IMR-90 (cell line): Measurements from ENCODE around the gene ACTRT2.

Experiments used
- CEBPB ChIP-seq: IDR thresholded peaks from 2 replicates; pipeline ENCODE4 v1.6.1; 2012; ENCODE audit warnings: low read depth, low read length, improper control_type of control experiment
- CHD1 ChIP-seq: IDR thresholded peaks from 2 replicates; pipeline ENCODE4 v1.6.1; 2012; ENCODE audit warnings: low read depth, low read length, improper control_type of control experiment
- FOS ChIP-seq: fragments of 150-350 bp; IDR thresholded peaks from 2 replicates; pipeline ENCODE4 v1.6.1; 2016; ENCODE audit warnings: low read depth, low read length
- MXI1 ChIP-seq: IDR thresholded peaks from 2 replicates; pipeline ENCODE4 v1.6.1; 2012; ENCODE audit warnings: low read depth, mild to moderate bottlenecking, low read length, moderate library complexity, borderline replicate concordance
- POLR2A ChIP-seq: IDR thresholded peaks from 2 replicates; pipeline ENCODE4 v1.6.1; 2012; ENCODE audit warnings: mild to moderate bottlenecking, low read depth, low read length
- RAD21 ChIP-seq: IDR thresholded peaks from 2 replicates; pipeline ENCODE4 v1.6.1; 2012; ENCODE audit warnings: low read length, improper control_type of control experiment
- RCOR1 ChIP-seq: IDR thresholded peaks from 2 replicates; pipeline ENCODE4 v1.6.1; 2012; ENCODE audit warnings: mild to moderate bottlenecking, low read length, improper control_type of control experiment; ENCODE audit not compliant: insufficient replicate concordance
- SMC3 ChIP-seq: fragments of 150-350 bp; IDR thresholded peaks from 2 replicates; pipeline ENCODE4 v1.6.1; 2016; ENCODE audit warnings: low read depth, mild to moderate bottlenecking, antibody characterized with exemption, low read length, moderate library complexity
- TF ChIP-seq, protein P1 (sequence below): conservative IDR thresholded peaks from 2 replicates; pipeline ENCODE4 v1.5.1; 2012; ENCODE audit warnings: mild to moderate bottlenecking, low read depth, low read length, improper control_type of control experiment
- TF ChIP-seq, protein P2 (sequence below): fragments of 150-350 bp; IDR thresholded peaks from 2 replicates; pipeline ENCODE4 v1.6.1; 2017; ENCODE audit warnings: mild to moderate bottlenecking, antibody characterized with exemption, low read length, low read depth
- TF ChIP-seq, protein P3 (sequence below): fragments of 150-350 bp; IDR thresholded peaks from 2 replicates; pipeline ENCODE4 v1.6.1; 2016; ENCODE audit warnings: low read depth, mild to moderate bottlenecking, low read length, moderate library complexity, borderline replicate concordance

- TF ChIP-seq MXI1 = no peak
- TF ChIP-seq, protein P1, sequence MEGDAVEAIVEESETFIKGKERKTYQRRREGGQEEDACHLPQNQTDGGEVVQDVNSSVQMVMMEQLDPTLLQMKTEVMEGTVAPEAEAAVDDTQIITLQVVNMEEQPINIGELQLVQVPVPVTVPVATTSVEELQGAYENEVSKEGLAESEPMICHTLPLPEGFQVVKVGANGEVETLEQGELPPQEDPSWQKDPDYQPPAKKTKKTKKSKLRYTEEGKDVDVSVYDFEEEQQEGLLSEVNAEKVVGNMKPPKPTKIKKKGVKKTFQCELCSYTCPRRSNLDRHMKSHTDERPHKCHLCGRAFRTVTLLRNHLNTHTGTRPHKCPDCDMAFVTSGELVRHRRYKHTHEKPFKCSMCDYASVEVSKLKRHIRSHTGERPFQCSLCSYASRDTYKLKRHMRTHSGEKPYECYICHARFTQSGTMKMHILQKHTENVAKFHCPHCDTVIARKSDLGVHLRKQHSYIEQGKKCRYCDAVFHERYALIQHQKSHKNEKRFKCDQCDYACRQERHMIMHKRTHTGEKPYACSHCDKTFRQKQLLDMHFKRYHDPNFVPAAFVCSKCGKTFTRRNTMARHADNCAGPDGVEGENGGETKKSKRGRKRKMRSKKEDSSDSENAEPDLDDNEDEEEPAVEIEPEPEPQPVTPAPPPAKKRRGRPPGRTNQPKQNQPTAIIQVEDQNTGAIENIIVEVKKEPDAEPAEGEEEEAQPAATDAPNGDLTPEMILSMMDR = no peak
- no peak for TF ChIP-seq CHD1
- no peak for TF ChIP-seq SMC3
- TF ChIP-seq, protein P2, sequence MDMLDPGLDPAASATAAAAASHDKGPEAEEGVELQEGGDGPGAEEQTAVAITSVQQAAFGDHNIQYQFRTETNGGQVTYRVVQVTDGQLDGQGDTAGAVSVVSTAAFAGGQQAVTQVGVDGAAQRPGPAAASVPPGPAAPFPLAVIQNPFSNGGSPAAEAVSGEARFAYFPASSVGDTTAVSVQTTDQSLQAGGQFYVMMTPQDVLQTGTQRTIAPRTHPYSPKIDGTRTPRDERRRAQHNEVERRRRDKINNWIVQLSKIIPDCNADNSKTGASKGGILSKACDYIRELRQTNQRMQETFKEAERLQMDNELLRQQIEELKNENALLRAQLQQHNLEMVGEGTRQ = no peak
- TF ChIP-seq POLR2A = no peak
- TF ChIP-seq RAD21 = no peak
- no peak for TF ChIP-seq CEBPB
- no peak for TF ChIP-seq FOS
- TF ChIP-seq, protein P3, sequence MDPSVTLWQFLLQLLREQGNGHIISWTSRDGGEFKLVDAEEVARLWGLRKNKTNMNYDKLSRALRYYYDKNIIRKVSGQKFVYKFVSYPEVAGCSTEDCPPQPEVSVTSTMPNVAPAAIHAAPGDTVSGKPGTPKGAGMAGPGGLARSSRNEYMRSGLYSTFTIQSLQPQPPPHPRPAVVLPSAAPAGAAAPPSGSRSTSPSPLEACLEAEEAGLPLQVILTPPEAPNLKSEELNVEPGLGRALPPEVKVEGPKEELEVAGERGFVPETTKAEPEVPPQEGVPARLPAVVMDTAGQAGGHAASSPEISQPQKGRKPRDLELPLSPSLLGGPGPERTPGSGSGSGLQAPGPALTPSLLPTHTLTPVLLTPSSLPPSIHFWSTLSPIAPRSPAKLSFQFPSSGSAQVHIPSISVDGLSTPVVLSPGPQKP = no peak
- TF ChIP-seq RCOR1 = no peak
Observed at GRCh38 chr1:3003039-3003940, 18.0 kb upstream of the ACTRT2 start.
